Central memory CD8-positive, alpha-beta T cell (primary cell): Measurements from ENCODE around the gene NHP2.
A peak's percentile ranks its signal among the peaks of the same experiment; 100 is the strongest.
"Not testable (repeated sequence)": the region's sequence is repeated elsewhere in the genome, so short reads cannot be mapped to it uniquely, and the experiment has no call there.

Source experiments
- ATAC-seq: fragments of 150-1000 bp; cut with Tn5 transposase; replicated peaks from 2 replicates; pipeline ENCODE4 v1.10.0; 2022; ENCODE audit warnings: mild to moderate bottlenecking, moderate FRiP score, moderate number of reproducible peaks; ENCODE audit not compliant: poor library complexity, severe bottlenecking; ENCODE audit errors: extremely low read depth
- DNase-seq, 2 donors: peaks; one replicate each; pipeline ENCODE4 v3.0.0; 2021; ENCODE audit warnings: low spot score in 2 of 2
- H3K27ac Mint-ChIP-seq: one replicate; pipeline ENCODE4 v1.8.0; 2022; ENCODE audit warnings: low read depth, mild to moderate bottlenecking, moderate library complexity, mixed read lengths
- H3K27me3 Mint-ChIP-seq: one replicate; pipeline ENCODE4 v1.8.0; 2022; ENCODE audit warnings: mixed read lengths
- H3K36me3 Mint-ChIP-seq: one replicate; pipeline ENCODE4 v1.8.0; 2022; ENCODE audit warnings: mild to moderate bottlenecking, moderate library complexity, mixed read lengths; ENCODE audit not compliant: insufficient read depth
- H3K4me1 Mint-ChIP-seq: one replicate; pipeline ENCODE4 v1.8.0; 2022; ENCODE audit warnings: mixed read lengths
- H3K4me3 Mint-ChIP-seq: one replicate; pipeline ENCODE4 v1.8.0; 2022; ENCODE audit warnings: mild to moderate bottlenecking, moderate library complexity, mixed read lengths
- H3K9me3 Mint-ChIP-seq: one replicate; pipeline ENCODE4 v1.8.0; 2022; ENCODE audit warnings: mixed read lengths

Gene NHP2

DNA sequence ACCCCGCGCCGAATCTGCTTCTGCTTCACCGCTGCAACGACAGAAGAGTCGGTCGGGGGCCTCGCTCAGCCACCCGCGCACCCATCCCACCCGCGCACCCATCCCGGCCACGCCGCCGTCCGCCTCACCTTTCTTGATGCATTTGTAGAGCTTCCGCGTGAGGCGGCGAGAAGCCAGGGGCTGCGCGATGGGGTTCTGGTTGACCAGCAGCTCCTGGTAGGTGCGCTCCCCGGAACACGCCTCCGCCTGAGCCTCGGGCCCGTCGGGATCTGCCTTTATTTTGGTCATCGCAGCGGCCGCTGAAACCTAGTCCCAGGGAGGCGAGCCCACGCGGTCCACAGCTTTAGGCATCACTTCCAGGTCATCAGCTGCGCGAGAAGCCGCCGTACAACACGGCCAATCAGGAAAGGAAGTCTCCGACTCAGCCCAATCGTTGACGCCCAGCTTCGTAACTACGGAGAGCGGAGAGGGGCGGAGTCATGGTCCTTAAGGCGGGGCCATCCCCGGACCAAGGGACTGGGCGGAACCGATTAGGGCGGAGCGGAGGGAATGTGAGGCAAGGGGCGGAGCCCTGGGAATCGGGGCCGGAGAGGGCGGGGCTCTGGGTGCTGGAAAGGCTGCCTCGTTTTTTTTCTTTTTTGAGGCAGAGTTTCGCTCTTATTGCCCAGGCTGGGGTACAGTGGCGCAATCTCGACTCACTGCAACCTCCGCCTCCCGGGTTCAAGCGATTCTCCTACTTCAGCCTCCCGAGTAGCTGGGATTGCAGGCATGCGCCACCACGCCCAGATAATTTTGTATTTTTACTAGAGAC, at the start of gene NHP2:
Gene NHP2 (minus strand): TSS at position 356 of the 811 bp plus-strand sequence. CDS start 68 bp downstream, at position 288.
- Mint-ChIP-seq H3K9me3 (no peaks in the 10 kb centered on the region), H3K4me1 (peaks cover 31% of the 10 kb centered on the region), H3K4me3 (peak within 1 kb of the TSS; percentile 97)

DNA sequence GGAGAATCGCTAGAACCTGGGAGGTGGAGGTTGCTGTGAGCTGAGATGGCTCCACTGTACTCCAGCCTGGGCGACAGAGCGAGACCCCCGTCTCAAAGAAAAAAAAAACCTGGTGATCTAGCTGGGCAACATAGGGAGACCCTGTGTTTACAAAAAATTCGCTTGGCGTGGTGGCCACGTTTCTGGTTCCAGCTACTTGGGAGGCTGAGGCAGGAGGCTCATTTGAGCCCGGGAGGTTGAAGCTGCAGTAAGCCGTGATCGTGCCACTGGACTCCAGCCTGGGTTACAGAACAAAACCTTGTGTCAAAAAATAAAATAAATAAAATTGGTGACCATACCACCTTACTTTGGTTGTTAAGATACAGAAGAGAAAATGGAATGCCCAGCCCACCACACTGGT, 48.9 kb upstream of the NHP2 start:
- peak overlapping the region; percentile 64 for H3K4me3 Mint-ChIP-seq
- ATAC-seq (no peak), DNase-seq (no peak)

More for the DNA sequence above, at the start of gene NHP2:
- Mint-ChIP-seq H3K27me3 (no peaks in the 10 kb centered on the region), H3K36me3 (peaks cover 22% of the 10 kb centered on the region), H3K27ac (peak within 1 kb of the TSS; percentile 84)
- DNase-seq, result peak; percentile 92 to 94
- ATAC-seq, result peak; percentile 99

DNA sequence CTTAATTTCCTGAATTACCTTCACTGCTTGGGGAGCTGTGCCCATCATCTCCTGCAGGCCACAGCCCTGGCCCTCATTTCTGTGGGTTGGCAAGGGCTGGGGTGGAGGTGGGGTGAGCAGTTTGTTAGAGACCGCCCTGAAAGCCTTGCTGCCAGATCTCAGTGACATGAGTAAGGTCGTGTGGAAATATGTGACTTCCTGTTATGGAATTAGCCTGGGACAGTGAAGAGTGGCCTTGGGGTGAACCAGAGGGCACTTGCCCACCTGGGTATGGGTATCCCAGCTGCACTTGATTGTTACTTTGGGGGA, 48.2 kb upstream of the NHP2 start:
- peaks cover 18% of the 10 kb centered on the region for H3K4me1 Mint-ChIP-seq
- ATAC-seq (no peak), DNase-seq (no peak)
- H3K36me3 Mint-ChIP-seq, result peaks cover 24% of the 10 kb centered on the region
- H3K27me3 Mint-ChIP-seq, result no peaks in the 10 kb centered on the region
- peak overlapping the region; percentile 64 for H3K4me3 Mint-ChIP-seq
- no peak overlapping the region for H3K27ac Mint-ChIP-seq
- H3K9me3 Mint-ChIP-seq, result no peaks in the 10 kb centered on the region

More for the DNA sequence above, 48.9 kb upstream of the NHP2 start:
- Mint-ChIP-seq H3K9me3 (no peaks in the 10 kb centered on the region), H3K27ac (no peak overlapping the region), H3K4me1 (peaks cover 22% of the 10 kb centered on the region), H3K27me3 (no peaks in the 10 kb centered on the region), H3K36me3 (peaks cover 31% of the 10 kb centered on the region)

DNA sequence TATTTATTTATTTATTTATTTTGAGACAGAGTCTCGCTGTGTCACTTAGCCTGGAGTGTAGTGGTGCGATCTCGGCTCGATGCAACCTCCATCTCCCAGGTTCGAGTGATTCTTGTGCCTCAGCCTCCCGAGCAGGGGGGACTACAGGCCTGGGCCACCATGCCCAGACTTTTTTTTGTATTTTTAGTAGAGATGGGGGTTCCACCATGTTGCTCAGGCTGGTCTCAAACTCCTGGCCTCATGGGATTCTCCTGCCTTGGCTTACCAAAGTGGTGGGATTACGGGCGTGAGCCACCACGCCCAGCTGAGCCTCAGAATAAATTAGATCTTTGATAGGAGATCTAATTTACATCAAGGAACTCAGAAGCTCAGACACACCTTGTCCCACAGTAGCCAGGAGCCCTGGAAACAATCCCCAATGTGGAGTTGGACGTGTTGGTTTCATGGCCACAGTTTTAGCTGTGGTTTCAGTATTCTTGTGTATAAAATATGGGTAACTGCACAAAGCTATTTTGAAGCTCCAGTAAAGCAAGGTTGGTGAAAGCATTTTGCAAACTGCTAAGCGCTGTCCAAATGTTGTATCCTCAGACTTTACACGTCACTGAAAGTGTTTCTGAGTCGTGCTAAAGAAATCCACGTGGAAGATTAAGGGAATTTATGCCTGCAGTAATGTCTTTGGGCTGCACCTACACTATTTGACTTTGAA, 47.7 kb upstream of the NHP2 start:
- Mint-ChIP-seq H3K9me3 (no peaks in the 10 kb centered on the region), H3K4me1 (peaks cover 13% of the 10 kb centered on the region), H3K27ac (no peak overlapping the region), H3K4me3 (no peak overlapping the region), H3K36me3 (peaks cover 21% of the 10 kb centered on the region), H3K27me3 (no peaks in the 10 kb centered on the region)
- DNase-seq (no peak), ATAC-seq (no peak)

DNA sequence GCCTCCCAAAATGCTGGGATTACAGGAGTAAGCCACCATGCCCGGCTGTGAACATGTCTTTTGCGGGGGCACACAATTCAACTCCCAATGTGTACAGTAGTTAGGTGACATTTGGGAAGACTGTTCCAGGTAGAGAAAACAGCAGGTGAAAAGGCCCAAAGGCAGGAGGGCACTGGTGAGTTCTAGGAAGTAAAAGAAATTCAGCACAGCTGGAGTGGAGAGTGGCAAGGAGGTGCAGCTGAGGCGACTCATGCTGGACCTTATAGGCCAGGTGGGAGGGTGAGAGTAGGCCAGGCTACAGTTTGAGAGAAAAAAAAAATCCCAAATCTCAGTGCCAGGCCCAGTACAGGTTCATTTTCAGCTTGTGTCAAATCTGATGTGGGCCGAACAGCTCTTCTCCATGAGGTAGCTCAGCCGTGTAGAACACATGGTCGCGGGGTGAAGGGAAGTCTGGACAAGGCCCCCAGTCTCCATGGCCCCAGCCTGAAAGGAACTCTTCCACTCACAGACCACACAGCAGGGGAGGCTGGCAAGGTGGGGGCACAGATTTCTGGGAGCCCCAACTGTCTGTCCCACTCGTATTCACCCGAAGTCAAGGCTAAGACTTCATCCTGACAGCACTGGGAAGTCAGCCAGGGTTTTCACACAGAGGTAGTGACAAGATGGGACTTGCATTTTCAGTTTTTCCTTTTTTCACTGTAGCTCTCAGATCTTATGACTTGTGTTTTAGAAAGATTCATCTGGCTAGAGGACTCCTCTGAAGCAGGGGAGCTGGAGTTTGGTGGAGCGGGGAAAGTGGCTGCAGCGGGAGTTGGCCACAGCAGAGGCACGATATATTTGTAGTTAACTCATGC, 46.1 kb upstream of the NHP2 start:
- Mint-ChIP-seq H3K27me3 (no peaks in the 10 kb centered on the region), H3K36me3 (peaks cover 10% of the 10 kb centered on the region), H3K27ac (no peak overlapping the region), H3K4me3 (no peak overlapping the region), H3K9me3 (no peaks in the 10 kb centered on the region), H3K4me1 (peaks cover 9% of the 10 kb centered on the region)
- ATAC-seq, result no peak
- no peak for DNase-seq

DNA sequence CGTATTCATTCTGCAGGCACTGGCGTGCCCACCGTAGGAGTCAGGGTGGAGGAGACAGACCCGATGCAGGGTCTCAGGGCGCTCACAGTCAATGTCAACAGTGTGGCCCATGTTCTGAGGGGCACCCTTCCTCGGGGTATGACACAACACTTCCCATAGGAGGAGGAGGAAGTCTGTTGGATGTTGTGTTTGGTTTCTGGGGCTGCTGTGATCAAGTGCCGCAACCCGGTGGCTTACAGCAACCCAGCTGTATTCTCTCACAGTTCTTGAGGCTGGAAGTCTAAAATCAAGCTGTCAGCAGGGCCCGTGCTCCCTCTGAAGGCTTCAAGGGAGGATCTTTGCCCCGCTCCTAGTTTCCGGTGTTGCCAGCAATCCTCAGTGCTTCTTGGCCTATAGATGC, 45.0 kb upstream of the NHP2 start:
- Mint-ChIP-seq H3K27me3 (no peaks in the 10 kb centered on the region), H3K9me3 (no peaks in the 10 kb centered on the region), H3K4me1 (peaks cover 14% of the 10 kb centered on the region), H3K4me3 (no peak overlapping the region), H3K27ac (no peak overlapping the region), H3K36me3 (peaks cover 1% of the 10 kb centered on the region)
- no peak for DNase-seq
- no peak for ATAC-seq

DNA sequence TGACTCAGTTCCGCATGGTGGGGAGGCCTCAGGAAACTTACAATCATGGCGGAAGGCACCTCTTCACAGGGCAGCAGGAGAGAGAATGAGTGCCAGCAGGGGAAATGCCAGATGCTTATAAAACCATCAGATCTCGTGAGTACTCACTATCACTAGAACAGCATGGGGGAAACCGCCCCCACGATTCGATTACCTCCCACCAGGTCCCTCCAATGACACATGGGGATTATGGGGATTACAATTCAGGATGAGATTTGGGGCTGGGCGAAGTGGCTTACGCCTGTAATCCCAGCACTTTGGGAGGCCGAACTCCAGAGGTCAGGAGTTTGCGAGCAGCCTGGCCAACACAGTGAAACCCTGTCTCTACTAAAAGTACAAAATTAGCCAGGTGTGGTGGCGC, 44.5 kb upstream of the NHP2 start:
- not testable (repeated sequence) for H3K27me3 Mint-ChIP-seq, H3K27ac Mint-ChIP-seq, H3K36me3 Mint-ChIP-seq, DNase-seq, H3K9me3 Mint-ChIP-seq, ATAC-seq, H3K4me3 Mint-ChIP-seq
- peaks cover 19% of the 10 kb centered on the region for H3K4me1 Mint-ChIP-seq

DNA sequence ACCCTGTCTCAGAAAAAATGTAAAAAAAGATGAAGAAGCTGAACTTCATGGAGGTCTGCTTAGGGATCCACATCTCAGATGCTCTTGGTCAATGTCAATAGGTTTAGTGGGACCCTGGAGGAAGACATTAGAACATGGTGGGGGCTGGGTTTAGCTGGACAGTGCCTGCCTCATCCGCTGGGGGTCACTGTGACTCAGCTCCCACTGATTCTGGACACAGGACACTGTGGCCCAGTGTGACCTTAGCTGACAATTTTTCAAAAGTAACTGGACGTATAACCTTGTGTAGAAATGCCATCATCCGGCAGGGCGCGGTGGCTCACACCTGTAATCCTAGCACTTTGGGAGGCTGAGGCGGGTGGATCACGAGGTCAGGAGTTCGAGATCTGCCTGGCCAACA, 43.3 kb upstream of the NHP2 start:
- no peaks in the 10 kb centered on the region for H3K36me3 Mint-ChIP-seq
- no peaks in the 10 kb centered on the region for H3K27me3 Mint-ChIP-seq
- H3K27ac Mint-ChIP-seq, result no peak overlapping the region
- H3K9me3 Mint-ChIP-seq, result no peaks in the 10 kb centered on the region
- no peak overlapping the region for H3K4me3 Mint-ChIP-seq
- ATAC-seq (no peak), DNase-seq (no peak)
- H3K4me1 Mint-ChIP-seq, result peaks cover 31% of the 10 kb centered on the region

DNA sequence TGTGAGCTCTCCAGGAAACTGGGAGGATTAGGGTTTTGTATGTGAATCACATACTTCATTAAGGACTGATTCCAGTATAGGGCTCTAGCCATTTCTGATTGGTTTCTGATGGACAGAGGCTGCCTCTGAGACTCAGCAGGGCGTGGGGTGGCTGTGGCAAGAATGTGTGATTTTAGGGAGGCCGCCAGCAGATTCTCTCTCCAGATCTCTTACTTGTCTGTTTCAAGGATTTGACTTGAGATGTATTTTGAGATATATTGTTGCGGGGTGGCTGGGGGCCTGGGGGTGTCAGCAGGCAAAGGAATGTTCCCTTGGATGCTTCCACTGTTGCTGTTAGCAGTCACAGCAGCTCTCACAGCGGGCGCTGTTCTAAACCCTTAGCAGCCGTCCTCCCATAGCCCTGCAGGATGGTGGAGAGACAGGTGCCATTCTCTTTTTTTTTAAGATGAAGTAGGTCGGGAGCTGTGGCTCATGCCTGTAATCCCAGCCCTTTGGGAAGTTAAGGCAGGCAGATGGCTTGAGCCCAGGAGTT, 42.7 kb upstream of the NHP2 start:
- no peaks in the 10 kb centered on the region for H3K27me3 Mint-ChIP-seq
- ATAC-seq (no peak), DNase-seq (no peak)
- H3K27ac Mint-ChIP-seq, result no peak overlapping the region
- H3K4me3 Mint-ChIP-seq, result no peak overlapping the region
- no peaks in the 10 kb centered on the region for H3K9me3 Mint-ChIP-seq
- H3K4me1 Mint-ChIP-seq, result peaks cover 31% of the 10 kb centered on the region
- H3K36me3 Mint-ChIP-seq, result no peaks in the 10 kb centered on the region

DNA sequence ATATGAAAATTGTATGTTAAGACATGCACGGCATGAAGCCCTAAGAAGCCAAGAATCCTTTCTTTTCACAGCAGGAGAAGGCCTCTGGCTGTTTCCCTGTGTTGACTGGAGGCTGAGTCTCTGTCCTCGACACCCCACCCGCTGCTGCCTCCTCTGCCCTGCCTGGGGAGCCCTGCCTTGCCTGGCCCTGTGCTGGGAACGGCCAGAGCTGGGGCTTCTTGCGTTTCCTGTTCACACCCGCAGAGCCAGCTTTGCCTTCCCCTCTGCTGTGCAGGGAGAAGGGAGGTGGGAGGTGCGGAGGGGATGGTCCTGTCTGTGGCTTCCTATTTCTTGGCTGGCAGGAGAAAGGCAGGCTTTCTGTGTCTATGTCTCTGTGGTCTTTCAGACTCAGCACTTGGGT, 40.3 kb upstream of the NHP2 start:
- Mint-ChIP-seq H3K27me3 (no peaks in the 10 kb centered on the region), H3K27ac (no peak overlapping the region), H3K36me3 (no peaks in the 10 kb centered on the region), H3K4me3 (peak overlapping the region; percentile 64), H3K9me3 (no peaks in the 10 kb centered on the region), H3K4me1 (peaks cover 31% of the 10 kb centered on the region)
- no peak for ATAC-seq
- no peak for DNase-seq

DNA sequence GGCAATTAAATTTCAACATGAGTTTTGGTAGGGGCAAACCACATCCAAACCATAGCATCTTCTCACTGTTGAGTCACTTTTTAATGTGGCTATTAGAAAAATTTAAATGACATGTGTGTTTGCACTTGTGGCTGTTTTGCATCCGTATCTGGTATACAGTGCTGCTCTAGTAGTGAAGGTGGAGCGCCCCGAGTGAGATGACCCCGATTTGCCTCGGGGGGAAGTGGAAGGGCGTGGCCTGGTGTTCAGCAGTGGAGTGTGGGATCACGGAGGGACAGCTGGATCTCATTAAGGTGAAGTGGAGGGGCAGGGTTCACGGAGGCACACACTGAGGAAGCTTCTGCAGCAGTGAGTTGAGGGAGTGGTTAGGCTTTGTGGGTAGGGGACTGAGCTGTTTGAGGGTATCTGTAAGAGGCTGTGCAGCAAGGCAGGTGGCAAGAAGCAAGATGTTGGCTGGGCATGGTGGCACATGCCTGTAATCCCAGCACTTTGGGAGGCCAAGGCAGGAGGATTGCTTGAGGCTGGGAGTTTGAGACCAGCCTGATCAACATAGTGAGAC, 39.6 kb upstream of the NHP2 start:
- peak overlapping the region; percentile 62 for H3K4me3 Mint-ChIP-seq

DNA sequence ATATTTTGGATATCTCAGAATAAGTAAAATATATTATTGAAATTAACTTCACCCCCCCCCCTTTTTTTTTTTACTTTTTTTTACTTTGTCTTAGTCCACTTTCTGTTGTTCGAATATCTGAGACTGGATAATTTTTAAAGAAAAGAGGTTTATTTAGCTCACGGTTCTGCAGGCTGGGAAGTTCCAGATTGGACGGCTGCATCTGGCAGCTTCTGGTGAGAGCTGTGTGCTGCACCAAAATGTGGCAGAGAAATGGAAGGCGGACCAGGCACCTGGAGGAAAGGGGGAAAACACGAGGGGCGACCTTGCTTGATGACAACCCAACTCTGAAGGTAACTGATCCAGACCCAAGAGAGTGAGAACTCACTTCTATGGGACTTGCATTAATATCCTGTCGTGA, 39.1 kb upstream of the NHP2 start:
- Mint-ChIP-seq H3K9me3 (no peaks in the 10 kb centered on the region), H3K4me3 (peak overlapping the region; percentile 62), H3K4me1 (peaks cover 31% of the 10 kb centered on the region), H3K27ac (peak overlapping the region; percentile 34), H3K27me3 (no peaks in the 10 kb centered on the region), H3K36me3 (peaks cover 2% of the 10 kb centered on the region)
- ATAC-seq, result no peak
- DNase-seq, result no peak

More for the DNA sequence above, 39.6 kb upstream of the NHP2 start:
- no peaks in the 10 kb centered on the region for H3K27me3 Mint-ChIP-seq
- DNase-seq, result no peak
- peak overlapping the region; percentile 34 for H3K27ac Mint-ChIP-seq
- peak; percentile 83 for ATAC-seq
- H3K9me3 Mint-ChIP-seq, result no peaks in the 10 kb centered on the region
- H3K36me3 Mint-ChIP-seq, result peaks cover 2% of the 10 kb centered on the region
- peaks cover 31% of the 10 kb centered on the region for H3K4me1 Mint-ChIP-seq
